ENCODE data around the gene BEGAIN. TPM values are rescaled to one million over a fixed set of nuclear protein-coding genes. Genes with fewer than 3 reads are reported as not detected.

Gene BEGAIN
- total RNA-seq, 1 experiment from 2014 or later = not detected

GRCh38 chr14:100557658-100558057 lies 29.6 kb downstream of the BEGAIN start:
- ChIA-PET POLR2A (ENCODE audit: unreplicated experiment) (no interaction called here), CTCF (no interaction called here)
- H3K36me3 ChIP-seq (ENCODE audit: low read depth) = no peaks in the 10 kb centered on the region
- H3K27me3 ChIP-seq (ENCODE audit: insufficient read depth, low read depth) = peaks cover 11% of the 10 kb centered on the region
- H3F3A ChIP-seq (ENCODE audit: insufficient read depth, low read depth) = no peaks in the 10 kb centered on the region
- H3K4me2 ChIP-seq = no peak overlapping the region
- no peaks in the 10 kb centered on the region for H3K79me2 ChIP-seq (ENCODE audit: low read depth)
- H3K4me3 ChIP-seq = no peak overlapping the region
- TF ChIP-seq CTCF (conservative IDR thresholded peaks at IDR 0.05) (no peak), EZH2 (IDR thresholded peaks at IDR 0.05; ENCODE audit: low read depth) (no peak)
- H3K4me1 ChIP-seq (replicated peaks; ENCODE audit: insufficient read depth) = no peaks in the 10 kb centered on the region
- intact Hi-C loops (cut with micrococcal nuclease; ENCODE audit: unreplicated experiment) = no loop called here
- no TSS peak for BruUV-seq (replicated peaks)
- H3K9me3 ChIP-seq (ENCODE audit: insufficient read depth, low read depth) = no peaks in the 10 kb centered on the region
- no peak overlapping the region for H2AFZ ChIP-seq
- DNase-seq = no peak
- H4K20me1 ChIP-seq (ENCODE audit: insufficient read depth) = no peaks in the 10 kb centered on the region
- H3K9me2 ChIP-seq (ENCODE audit: insufficient read depth) = no peaks in the 10 kb centered on the region
- no peak overlapping the region for H3K27ac ChIP-seq

GRCh38 chr14:100556936-100557505 lies 30.2 kb downstream of the BEGAIN start:
- no TSS peak for BruUV-seq (replicated peaks)
- H3K4me1 ChIP-seq (replicated peaks; ENCODE audit: insufficient read depth) = no peaks in the 10 kb centered on the region
- no peaks in the 10 kb centered on the region for H3K9me3 ChIP-seq (ENCODE audit: insufficient read depth, low read depth)
- no peaks in the 10 kb centered on the region for H3K9me2 ChIP-seq (ENCODE audit: insufficient read depth)
- no peak overlapping the region for H3K27ac ChIP-seq
- H2AFZ ChIP-seq = no peak overlapping the region
- POLR2A ChIA-PET (ENCODE audit: unreplicated experiment) = no interaction called here
- no peaks in the 10 kb centered on the region for H3K79me2 ChIP-seq (ENCODE audit: low read depth)
- H3K27me3 ChIP-seq (ENCODE audit: insufficient read depth, low read depth) = peaks cover 9% of the 10 kb centered on the region
- no peaks in the 10 kb centered on the region for H3F3A ChIP-seq (ENCODE audit: insufficient read depth, low read depth)
- TF ChIP-seq CTCF (conservative IDR thresholded peaks at IDR 0.05) (no peak), EZH2 (IDR thresholded peaks at IDR 0.05; ENCODE audit: low read depth) (no peak)
- no peaks in the 10 kb centered on the region for H4K20me1 ChIP-seq (ENCODE audit: insufficient read depth)
- no peak overlapping the region for H3K4me2 ChIP-seq
- no peaks in the 10 kb centered on the region for H3K36me3 ChIP-seq (ENCODE audit: low read depth)
- CTCF ChIA-PET = no interaction called here
- DNase-seq = no peak
- intact Hi-C loops (cut with micrococcal nuclease; ENCODE audit: unreplicated experiment) = no loop called here
- no peak overlapping the region for H3K4me3 ChIP-seq

GRCh38 chr14:100556140-100556475 lies 31.1 kb downstream of the BEGAIN start:
- Histone ChIP-seq H3K79me2 (ENCODE audit: low read depth) (no peaks in the 10 kb centered on the region), H3K36me3 (ENCODE audit: low read depth) (no peaks in the 10 kb centered on the region), H3K4me3 (no peak overlapping the region), H3F3A (ENCODE audit: insufficient read depth, low read depth) (no peaks in the 10 kb centered on the region), H4K20me1 (ENCODE audit: insufficient read depth) (no peaks in the 10 kb centered on the region), H3K27ac (no peak overlapping the region), H3K4me1 (replicated peaks; ENCODE audit: insufficient read depth) (no peaks in the 10 kb centered on the region), H3K27me3 (ENCODE audit: insufficient read depth, low read depth) (peaks cover 9% of the 10 kb centered on the region), H3K4me2 (no peak overlapping the region), H3K9me2 (ENCODE audit: insufficient read depth) (no peaks in the 10 kb centered on the region), H2AFZ (no peak overlapping the region), H3K9me3 (ENCODE audit: insufficient read depth, low read depth) (no peaks in the 10 kb centered on the region)
- BruUV-seq (replicated peaks) = no TSS peak
- ChIA-PET POLR2A (ENCODE audit: unreplicated experiment) (no interaction called here), CTCF (no interaction called here)
- TF ChIP-seq CTCF (conservative IDR thresholded peaks at IDR 0.05) (no peak), EZH2 (IDR thresholded peaks at IDR 0.05; ENCODE audit: low read depth) (no peak)
- no peak for DNase-seq
- intact Hi-C loops (cut with micrococcal nuclease; ENCODE audit: unreplicated experiment) = no loop called here
